ENCODE data around the gene COA1.

DNA sequence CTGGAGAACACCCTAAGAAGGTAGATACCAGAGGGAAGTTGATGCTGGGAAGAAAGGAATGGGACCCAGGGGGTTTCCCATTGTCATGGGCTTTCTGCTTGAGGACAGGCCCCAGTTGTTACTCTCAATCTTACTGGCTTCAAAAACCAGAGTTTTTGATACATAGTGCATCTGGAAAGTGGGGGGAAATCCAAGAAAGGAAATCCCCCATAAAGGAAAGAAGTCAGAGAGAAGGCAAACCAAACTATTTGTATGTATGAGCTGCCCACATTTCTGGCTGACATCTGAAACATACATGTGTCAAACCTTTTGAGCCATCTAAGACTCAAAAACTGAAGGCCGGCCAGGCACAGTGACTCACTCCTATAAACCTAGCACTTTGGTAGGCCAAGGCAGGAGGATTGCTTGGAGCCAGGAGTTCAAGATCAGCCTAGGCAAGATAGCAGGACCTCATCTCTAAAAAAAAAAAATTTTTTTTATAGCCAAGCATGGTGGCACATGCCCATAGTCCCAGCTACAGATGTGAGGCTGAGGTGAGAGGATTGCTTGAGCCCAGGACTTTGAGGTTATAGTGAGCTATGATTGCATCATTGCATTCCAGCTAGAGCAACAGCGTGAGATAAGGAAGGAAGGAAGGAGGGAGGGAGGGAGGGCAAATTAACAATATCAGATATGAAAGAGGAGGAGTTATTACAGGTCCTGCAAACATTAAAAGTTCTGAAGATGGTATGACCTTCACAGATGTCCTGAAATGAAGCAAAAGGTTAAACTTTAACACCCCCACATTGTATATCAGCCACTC lies 6.7 kb upstream of the COA1 start:
- TF ChIP-seq ZFP3 (CRISPR knock-in tag; IDR thresholded peaks at IDR 0.05) (no peak), BACH2 (CRISPR knock-in tag; IDR thresholded peaks at IDR 0.05; ENCODE audit: borderline replicate concordance) (no peak), ARNTL (CRISPR knock-in tag; IDR thresholded peaks at IDR 0.05; ENCODE audit: borderline replicate concordance, low read depth) (no peak), CSDC2 (CRISPR knock-in tag; IDR thresholded peaks at IDR 0.05) (no peak), RARB (CRISPR knock-in tag; IDR thresholded peaks at IDR 0.05) (no peak)
- TF ChIP-seq, protein P1, sequence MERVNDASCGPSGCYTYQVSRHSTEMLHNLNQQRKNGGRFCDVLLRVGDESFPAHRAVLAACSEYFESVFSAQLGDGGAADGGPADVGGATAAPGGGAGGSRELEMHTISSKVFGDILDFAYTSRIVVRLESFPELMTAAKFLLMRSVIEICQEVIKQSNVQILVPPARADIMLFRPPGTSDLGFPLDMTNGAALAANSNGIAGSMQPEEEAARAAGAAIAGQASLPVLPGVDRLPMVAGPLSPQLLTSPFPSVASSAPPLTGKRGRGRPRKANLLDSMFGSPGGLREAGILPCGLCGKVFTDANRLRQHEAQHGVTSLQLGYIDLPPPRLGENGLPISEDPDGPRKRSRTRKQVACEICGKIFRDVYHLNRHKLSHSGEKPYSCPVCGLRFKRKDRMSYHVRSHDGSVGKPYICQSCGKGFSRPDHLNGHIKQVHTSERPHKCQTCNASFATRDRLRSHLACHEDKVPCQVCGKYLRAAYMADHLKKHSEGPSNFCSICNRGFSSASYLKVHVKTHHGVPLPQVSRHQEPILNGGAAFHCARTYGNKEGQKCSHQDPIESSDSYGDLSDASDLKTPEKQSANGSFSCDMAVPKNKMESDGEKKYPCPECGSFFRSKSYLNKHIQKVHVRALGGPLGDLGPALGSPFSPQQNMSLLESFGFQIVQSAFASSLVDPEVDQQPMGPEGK (CRISPR knock-in tag; IDR thresholded peaks at IDR 0.05; ENCODE audit: borderline replicate concordance), result no peak
- TF ChIP-seq, protein P2, sequence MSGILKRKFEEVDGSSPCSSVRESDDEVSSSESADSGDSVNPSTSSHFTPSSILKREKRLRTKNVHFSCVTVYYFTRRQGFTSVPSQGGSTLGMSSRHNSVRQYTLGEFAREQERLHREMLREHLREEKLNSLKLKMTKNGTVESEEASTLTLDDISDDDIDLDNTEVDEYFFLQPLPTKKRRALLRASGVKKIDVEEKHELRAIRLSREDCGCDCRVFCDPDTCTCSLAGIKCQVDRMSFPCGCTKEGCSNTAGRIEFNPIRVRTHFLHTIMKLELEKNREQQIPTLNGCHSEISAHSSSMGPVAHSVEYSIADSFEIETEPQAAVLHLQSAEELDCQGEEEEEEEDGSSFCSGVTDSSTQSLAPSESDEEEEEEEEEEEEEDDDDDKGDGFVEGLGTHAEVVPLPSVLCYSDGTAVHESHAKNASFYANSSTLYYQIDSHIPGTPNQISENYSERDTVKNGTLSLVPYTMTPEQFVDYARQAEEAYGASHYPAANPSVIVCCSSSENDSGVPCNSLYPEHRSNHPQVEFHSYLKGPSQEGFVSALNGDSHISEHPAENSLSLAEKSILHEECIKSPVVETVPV (CRISPR knock-in tag; IDR thresholded peaks at IDR 0.05), result no peak

Measured in SK-N-SH treated with all-trans-retinoic acid at 6 μM for 48 hours (cell line).